HepG2 (cell line): ENCODE results near the gene LMAN2L. TPM values are rescaled to one million over a fixed set of nuclear protein-coding genes. Genes with fewer than 3 reads are reported as not detected.
A peak's percentile ranks its signal among the peaks of the same experiment; 100 is the strongest.

ENCODE experiments used
- CENPBD1 ChIP-seq: sonication (generic); formaldehyde crosslinking; IDR thresholded peaks from 2 replicates; pipeline ENCODE4 v1.8.0; 2022; ENCODE audit warnings: missing genetic modification reagents, low read depth, mild to moderate bottlenecking, borderline replicate concordance
- ELF1 ChIP-seq: sonication (generic); formaldehyde crosslinking; IDR thresholded peaks from 2 replicates; pipeline ENCODE4 v1.4.0; 2020; ENCODE audit warnings: missing genetic modification reagents
- GATAD2A ChIP-seq: IDR thresholded peaks from 2 replicates; pipeline ENCODE4 v1.6.1; 2016
- GMEB1 ChIP-seq: sonication (generic); formaldehyde crosslinking; IDR thresholded peaks from 2 replicates; pipeline ENCODE4 v1.5.1; 2020; ENCODE audit warnings: missing genetic modification reagents, mild to moderate bottlenecking, borderline replicate concordance
- ISL2 ChIP-seq: sonication (generic); formaldehyde crosslinking; IDR thresholded peaks from 2 replicates; pipeline ENCODE4 v1.5.0; 2020; ENCODE audit warnings: missing genetic modification reagents
- MAX ChIP-seq: IDR thresholded peaks from 2 replicates; pipeline ENCODE4 v1.6.1; 2012; ENCODE audit warnings: inconsistent platforms
- MTA1 ChIP-seq: sonication (generic); formaldehyde crosslinking; IDR thresholded peaks from 2 replicates; pipeline ENCODE4 v1.4.0; 2020; ENCODE audit warnings: missing genetic modification reagents, mild to moderate bottlenecking, borderline replicate concordance
- SMAD1 ChIP-seq: sonication (generic); formaldehyde crosslinking; IDR thresholded peaks from 2 replicates; pipeline ENCODE4 v1.4.0; 2020; ENCODE audit warnings: missing genetic modification reagents, low read depth, mild to moderate bottlenecking, borderline replicate concordance
- STAT5B ChIP-seq: sonication (generic); formaldehyde crosslinking; IDR thresholded peaks from 2 replicates; pipeline ENCODE4 v1.4.0; 2020; ENCODE audit warnings: missing genetic modification reagents
- TAF15 ChIP-seq: fragments of 200-400 bp; formaldehyde crosslinking; IDR thresholded peaks from one replicate; pipeline ENCODE4 v1.6.1; 2018; ENCODE audit warnings: mild to moderate bottlenecking, low read depth, low read length; ENCODE audit not compliant: poor library complexity, severe bottlenecking
- TFDP2 ChIP-seq: sonication (generic); formaldehyde crosslinking; IDR thresholded peaks from 2 replicates; pipeline ENCODE4 v1.4.0; 2020; ENCODE audit warnings: missing genetic modification reagents
- TRIM24 ChIP-seq: sonication (generic); formaldehyde crosslinking; IDR thresholded peaks from 2 replicates; pipeline ENCODE4 v1.8.0; 2022; ENCODE audit warnings: mild to moderate bottlenecking, missing genetic modification reagents
- ZKSCAN8 ChIP-seq: IDR thresholded peaks from 2 replicates; pipeline ENCODE4 v1.6.1; 2016; ENCODE audit warnings: borderline replicate concordance, missing genetic modification reagents, missing compliant biosample characterization
- ZNF232 ChIP-seq: sonication (generic); formaldehyde crosslinking; IDR thresholded peaks from 2 replicates; pipeline ENCODE4 v1.4.0; 2020; ENCODE audit warnings: missing genetic modification reagents, borderline replicate concordance
- ZNF512B ChIP-seq: sonication (generic); formaldehyde crosslinking; IDR thresholded peaks from 2 replicates; pipeline ENCODE4 v1.5.1; 2020; ENCODE audit warnings: missing genetic modification reagents, mild to moderate bottlenecking, borderline replicate concordance
- ZNF710 ChIP-seq: sonication (generic); formaldehyde crosslinking; IDR thresholded peaks from 2 replicates; pipeline ENCODE4 v1.5.0; 2020; ENCODE audit warnings: mild to moderate bottlenecking, missing genetic modification reagents, borderline replicate concordance
- ZNF784 ChIP-seq: sonication (generic); formaldehyde crosslinking; IDR thresholded peaks from 2 replicates; pipeline ENCODE4 v1.5.1; 2020; ENCODE audit warnings: missing genetic modification reagents, mild to moderate bottlenecking, borderline replicate concordance
- polyA plus RNA-seq, 8 experiments: library from polyadenylated mRNA; depleted of rRNA in 3 of 8; stranded (reverse) in 7 of 8; unstranded in 1 of 8; fragments of >200 nt; fragmentation: Illumina TruSeq in 4 of 8; extraction: Trizol in 4 of 8; gene quantifications; 2 replicates each; pipeline versions ENCODE4 v1.2.1 to v1.2.3, GENCODE V29; 2011 to 2016; ENCODE audit warnings: low read depth in 4 of 8, missing spikeins in 1 of 8, mixed read lengths in 1 of 8; ENCODE audit not compliant: insufficient read depth in 1 of 8
- total RNA-seq, 5 experiments: library from RNA; depleted of rRNA; stranded (reverse); fragments of >200 nt; fragmentation: Illumina TruSeq; extraction: Trizol; gene quantifications; 2 replicates each; pipeline ENCODE4 v1.2.3, GENCODE V29; 2016; ENCODE audit warnings: low read depth in 1 of 5

The LMAN2L gene
- total and polyA plus RNA-seq, 2 of the 13 experiments (the other 11 are each of a cell fraction or from before 2014, with no cell fraction given), result 39.1 to 57.9 TPM

- TF ChIP-seq TAF15 (no peak), SMAD1 (no peak), STAT5B (CRISPR knock-in tag) (no peak), GATAD2A (CRISPR knock-in tag) (no peak), ZNF512B (CRISPR knock-in tag) (no peak), MTA1 (CRISPR knock-in tag) (no peak), GMEB1 (CRISPR knock-in tag) (no peak), ELF1 (no peak), ZNF710 (no peak), TRIM24 (CRISPR knock-in tag) (no peak), ISL2 (CRISPR knock-in tag) (no peak), TFDP2 (CRISPR knock-in tag) (0 out of 2 replicates have a peak, but pooled peaks have one; percentile 20), ZKSCAN8 (no peak), ZNF784 (no peak), CENPBD1 (CRISPR knock-in tag) (no peak), ZNF232 (CRISPR knock-in tag) (no peak), MAX (peak; percentile 61)
These were observed 29.9 kb upstream of the LMAN2L start (continued) for GRCh38 chr2:96769814-96770213.
